HUES48 (cell line): ENCODE data around the gene BICC1.

Experiments
- H3K27ac ChIP-seq: one replicate; pipeline ENCODE4 v1.7.0; 2013; ENCODE audit warnings: low read depth, low read length, inconsistent platforms
- H3K27me3 ChIP-seq: 2 replicates; pipeline ENCODE4 v1.6.1; 2013; ENCODE audit warnings: mild to moderate bottlenecking, low read length; ENCODE audit not compliant: control insufficient read depth, insufficient read depth
- H3K36me3 ChIP-seq: 2 replicates; pipeline ENCODE4 v1.6.1; 2013; ENCODE audit warnings: low read length; ENCODE audit not compliant: control insufficient read depth, insufficient read depth
- H3K4me1 ChIP-seq: 2 replicates; pipeline ENCODE4 v1.6.1; 2013; ENCODE audit warnings: mild to moderate bottlenecking, low read length; ENCODE audit not compliant: control insufficient read depth, insufficient read depth
- H3K4me3 ChIP-seq: 2 replicates; pipeline ENCODE4 v1.5.1; 2013; ENCODE audit warnings: mild to moderate bottlenecking, low read depth, low read length
- H3K9ac ChIP-seq: 2 replicates; pipeline ENCODE4 v1.6.1; 2013; ENCODE audit warnings: mild to moderate bottlenecking, low read depth, low read length, moderate library complexity
- H3K9me3 ChIP-seq: 2 replicates; pipeline ENCODE4 v1.6.1; 2013; ENCODE audit warnings: low read length; ENCODE audit not compliant: control insufficient read depth, insufficient read depth

BICC1 gene

GRCh38 chr10:58859526-58859925, 346.9 kb downstream of the BICC1 start:
- no peak overlapping the region for H3K27ac ChIP-seq
- H3K4me3 ChIP-seq, result no peak overlapping the region
- no peak overlapping the region for H3K9ac ChIP-seq
- no peaks in the 10 kb centered on the region for H3K27me3 ChIP-seq
- H3K36me3 ChIP-seq, result no peaks in the 10 kb centered on the region
- H3K4me1 ChIP-seq, result peaks cover 4% of the 10 kb centered on the region; the same call in 1 of the 2 replicates
- no peaks in the 10 kb centered on the region for H3K9me3 ChIP-seq

- H3K36me3 ChIP-seq, result no peaks in the 10 kb centered on the region
- no peaks in the 10 kb centered on the region for H3K9me3 ChIP-seq
- no peak overlapping the region for H3K9ac ChIP-seq
- H3K27ac ChIP-seq, result no peak overlapping the region
- H3K27me3 ChIP-seq, result no peaks in the 10 kb centered on the region
- H3K4me3 ChIP-seq, result no peak overlapping the region
- H3K4me1 ChIP-seq, result no peaks in the 10 kb centered on the region
These were observed 355.0 kb downstream of the BICC1 start for GRCh38 chr10:58867683-58868082.

GRCh38 chr10:58868736-58869435, 356.2 kb downstream of the BICC1 start:
- H3K27ac ChIP-seq, result no peak overlapping the region
- no peaks in the 10 kb centered on the region for H3K4me1 ChIP-seq
- no peaks in the 10 kb centered on the region for H3K36me3 ChIP-seq
- H3K4me3 ChIP-seq, result no peak overlapping the region
- H3K27me3 ChIP-seq, result no peaks in the 10 kb centered on the region
- no peaks in the 10 kb centered on the region for H3K9me3 ChIP-seq
- no peak overlapping the region for H3K9ac ChIP-seq

- H3K36me3 ChIP-seq, result no peaks in the 10 kb centered on the region
- H3K9me3 ChIP-seq, result no peaks in the 10 kb centered on the region
- H3K27me3 ChIP-seq, result no peaks in the 10 kb centered on the region
- no peak overlapping the region for H3K4me3 ChIP-seq
- H3K9ac ChIP-seq, result no peak overlapping the region
- H3K4me1 ChIP-seq, result no peaks in the 10 kb centered on the region
- no peak overlapping the region for H3K27ac ChIP-seq
These were observed 357.4 kb downstream of the BICC1 start for GRCh38 chr10:58870070-58870469.

GRCh38 chr10:58873161-58873560, 360.5 kb downstream of the BICC1 start:
- Histone ChIP-seq H3K9me3 (no peaks in the 10 kb centered on the region), H3K27ac (no peak overlapping the region), H3K4me3 (no peak overlapping the region), H3K9ac (no peak overlapping the region), H3K4me1 (no peaks in the 10 kb centered on the region), H3K27me3 (no peaks in the 10 kb centered on the region), H3K36me3 (no peaks in the 10 kb centered on the region)
